Neural cell (in vitro differentiated cells): Measurements from ENCODE around the gene EP400. TPM values are rescaled to one million over a fixed set of nuclear protein-coding genes. Genes with fewer than 3 reads are reported as not detected.

ENCODE experiments used
- H2AFZ ChIP-seq: fragments of 200-600, 300-800 bp; sonication (generic), shearing (Covaris generic); 2 replicates; pipeline ENCODE4 v1.6.0; 2014; ENCODE audit warnings: low read depth, mild to moderate bottlenecking, antibody characterized with exemption, low read length, moderate library complexity
- H3F3A ChIP-seq: fragments of 200-600 bp; shearing (Covaris generic); 2 replicates; pipeline ENCODE4 v1.6.1; 2016; ENCODE audit warnings: mild to moderate bottlenecking, moderate library complexity, mixed read lengths, antibody characterized with exemption, low read length; ENCODE audit not compliant: insufficient read depth, poor library complexity, severe bottlenecking
- H3K27ac ChIP-seq: fragments of 200-600, 300-800 bp; sonication (generic), shearing (Covaris generic); 2 replicates; pipeline ENCODE4 v1.5.1; 2014; ENCODE audit warnings: mild to moderate bottlenecking, low read length, moderate library complexity
- H3K27me3 ChIP-seq: fragments of 300-800, 200-600 bp; sonication (generic), shearing (Covaris generic); 2 replicates; pipeline ENCODE4 v1.6.0; 2014; ENCODE audit warnings: mild to moderate bottlenecking, low read depth, low read length, moderate library complexity; ENCODE audit not compliant: insufficient read depth
- H3K36me3 ChIP-seq: fragments of 300-800, 200-600 bp; sonication (generic), shearing (Covaris generic); 2 replicates; pipeline ENCODE4 v1.5.1; 2014; ENCODE audit warnings: mild to moderate bottlenecking, antibody characterized with exemption, low read length, moderate library complexity; ENCODE audit not compliant: insufficient read depth
- H3K4me2 ChIP-seq: fragments of 300-800, 200-600 bp; sonication (generic), shearing (Covaris generic); 2 replicates; pipeline ENCODE4 v1.6.0; 2014; ENCODE audit warnings: mild to moderate bottlenecking, low read length
- H3K4me3 ChIP-seq: fragments of 300-800, 200-600 bp; sonication (generic), shearing (Covaris generic); 2 replicates; pipeline ENCODE4 v1.5.1; 2014; ENCODE audit warnings: mild to moderate bottlenecking, low read length, moderate library complexity
- H3K79me2 ChIP-seq: fragments of 200-600 bp; shearing (Covaris generic); replicated peaks from 2 replicates; pipeline ENCODE4 v1.6.0; 2014; ENCODE audit warnings: mild to moderate bottlenecking, low read length, moderate library complexity; ENCODE audit not compliant: insufficient read depth
- H3K9ac ChIP-seq: fragments of 300-800, 200-600 bp; sonication (generic), shearing (Covaris generic); 2 replicates; pipeline ENCODE4 v1.6.1; 2016; ENCODE audit warnings: mild to moderate bottlenecking, low read length, mixed read lengths
- H3K9me2 ChIP-seq: fragments of 200-600 bp; shearing (Covaris generic); 2 replicates; pipeline ENCODE4 v1.6.1; 2016; ENCODE audit warnings: mild to moderate bottlenecking, low read length, mixed read lengths; ENCODE audit not compliant: insufficient read depth
- H3K9me3 ChIP-seq: fragments of 200-600, 300-800 bp; sonication (generic), shearing (Covaris generic); 2 replicates; pipeline ENCODE4 v1.6.1; 2016; ENCODE audit warnings: mild to moderate bottlenecking, mixed run types, low read length, moderate library complexity, mixed read lengths
- H4K20me1 ChIP-seq: fragments of 200-600 bp; shearing (Covaris generic); 2 replicates; pipeline ENCODE4 v1.6.1; 2016; ENCODE audit warnings: mild to moderate bottlenecking, mixed run types; ENCODE audit not compliant: insufficient read depth
- CTCF ChIP-seq: fragments of 450-650 bp; IDR thresholded peaks from 2 replicates; pipeline ENCODE4 v1.5.1; 2014; ENCODE audit warnings: antibody characterized with exemption, mild to moderate bottlenecking, moderate library complexity; ENCODE audit not compliant: poor library complexity, severe bottlenecking
- EP300 ChIP-seq: fragments of 450-650 bp; conservative IDR thresholded peaks from 2 replicates; pipeline ENCODE4 v1.6.1; 2014; ENCODE audit warnings: antibody characterized with exemption, mild to moderate bottlenecking, moderate library complexity; ENCODE audit not compliant: poor library complexity, severe bottlenecking
- EZH2 ChIP-seq: fragments of 200-600, 300-800 bp; shearing (Covaris generic), sonication (generic); IDR thresholded peaks from 2 replicates; pipeline ENCODE4 v1.6.1; 2014; ENCODE audit warnings: antibody characterized with exemption, low read length, borderline replicate concordance, mild to moderate bottlenecking; ENCODE audit not compliant: insufficient read depth, poor library complexity, severe bottlenecking
- MXI1 ChIP-seq: fragments of 450-650 bp; conservative IDR thresholded peaks from 2 replicates; pipeline ENCODE4 v1.6.1; 2014; ENCODE audit warnings: antibody characterized with exemption, mild to moderate bottlenecking; ENCODE audit not compliant: poor library complexity, severe bottlenecking
- POLR2AphosphoS5 ChIP-seq: IDR thresholded peaks from 2 replicates; pipeline ENCODE4 v1.6.1; 2012
- RAD21 ChIP-seq: fragments of 450-650 bp; conservative IDR thresholded peaks from 2 replicates; pipeline ENCODE4 v1.6.1; 2014; ENCODE audit warnings: antibody characterized with exemption, mild to moderate bottlenecking, moderate library complexity
- REST ChIP-seq: IDR thresholded peaks from 2 replicates; pipeline ENCODE4 v1.6.1; 2012; ENCODE audit warnings: borderline replicate concordance
- SMC3 ChIP-seq: fragments of 450-650 bp; conservative IDR thresholded peaks from 2 replicates; pipeline ENCODE4 v1.6.1; 2014; ENCODE audit warnings: antibody characterized with exemption, mild to moderate bottlenecking, moderate library complexity; ENCODE audit not compliant: poor library complexity
- TAF1 ChIP-seq: IDR thresholded peaks from 2 replicates; pipeline ENCODE4 v1.6.1; 2012; ENCODE audit warnings: low read depth
- polyA minus RNA-seq: library from RNA; depleted of rRNA, polyadenylated mRNA; stranded (reverse); fragments of >200 nt; gene quantifications from 2 replicates; pipeline ENCODE4 v1.2.3, GENCODE V29; 2014
- polyA plus RNA-seq: library from polyadenylated mRNA; depleted of rRNA; stranded (reverse); fragments of >200 nt; gene quantifications from 2 replicates; pipeline ENCODE4 v1.2.3, GENCODE V29; 2014

The EP400 gene
- polyA plus RNA-seq (19.4 and 21.0 TPM in 2 replicates), polyA minus RNA-seq (22.6 and 30.7 TPM in 2 replicates)

DNA sequence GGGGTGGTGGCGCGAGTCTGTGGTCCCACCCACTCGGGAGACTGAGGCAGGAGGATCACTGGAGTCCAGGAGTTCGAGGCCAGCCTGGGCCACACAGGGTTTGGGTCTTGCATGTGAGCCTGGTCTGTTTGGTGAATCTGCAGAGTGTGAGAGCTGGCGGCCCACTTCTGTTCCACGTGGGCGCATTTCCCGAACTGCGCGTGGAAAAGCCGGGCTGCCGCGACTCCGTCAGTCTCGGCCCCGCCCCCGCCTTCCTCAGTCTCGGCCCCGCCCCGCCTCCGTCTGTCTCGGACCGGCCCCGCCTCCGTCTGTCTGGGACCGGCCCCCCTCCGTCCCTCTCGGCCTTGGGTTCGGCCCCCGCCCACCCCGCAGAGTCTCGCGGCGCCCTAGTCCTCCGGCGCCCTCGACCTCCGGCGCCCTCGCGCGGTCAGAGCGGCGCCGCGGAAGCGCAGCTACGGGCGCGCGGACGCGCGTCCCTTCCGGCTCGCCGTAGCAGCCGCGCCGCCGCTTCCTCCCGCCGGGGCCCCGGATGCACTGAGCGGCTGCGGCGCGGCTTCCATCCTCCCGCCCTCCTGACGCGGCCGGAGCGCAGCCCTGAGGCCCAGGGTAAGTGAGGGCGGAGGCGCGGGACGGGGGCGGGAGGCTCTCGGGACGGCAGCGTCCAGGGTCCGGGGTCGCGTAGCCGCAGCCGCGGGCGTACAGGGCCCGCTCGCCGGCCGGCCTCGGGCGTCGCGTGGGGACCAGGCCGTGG, at the start of gene EP400:
Gene EP400, plus strand, starts transcription at position 512 of the 751 bp plus-strand sequence. CDS start 10,678 bp downstream, outside the sequence.
- Histone ChIP-seq H3K27ac (peak within 1 kb of the TSS; percentile 39), H3K36me3 (no peaks in the 10 kb centered on the region), H3K9me2 (no peaks in the 10 kb centered on the region), H3K4me2 (peak within 1 kb of the TSS; percentile 54), H3K4me3 (peak within 1 kb of the TSS; percentile 98), H3K9ac (peak within 1 kb of the TSS; percentile 77), H3F3A (no peaks in the 10 kb centered on the region), H2AFZ (peak within 1 kb of the TSS; percentile 14), H3K27me3 (no peaks in the 10 kb centered on the region), H3K79me2 (peaks cover 33% of the 10 kb centered on the region), H3K9me3 (no peaks in the 10 kb centered on the region), H4K20me1 (no peaks in the 10 kb centered on the region)
- TF ChIP-seq RAD21, result peak; percentile 70
- TF ChIP-seq SMC3, result peak; percentile 73
- peak; percentile 59 for TF ChIP-seq EP300
- peak; percentile 87 for TF ChIP-seq POLR2AphosphoS5
- peak; percentile 79 for TF ChIP-seq CTCF
- TF ChIP-seq REST, result no peak
- no peak for TF ChIP-seq TAF1
- peak; percentile 84 for TF ChIP-seq MXI1
- TF ChIP-seq EZH2, result no peak

- Histone ChIP-seq H4K20me1 (peaks cover 31% of the 10 kb centered on the region), H3K4me2 (no peak overlapping the region), H3K79me2 (peaks cover 75% of the 10 kb centered on the region), H2AFZ (no peak overlapping the region), H3K27me3 (no peaks in the 10 kb centered on the region), H3F3A (no peaks in the 10 kb centered on the region), H3K27ac (no peak overlapping the region), H3K9me3 (no peaks in the 10 kb centered on the region), H3K9ac (no peak overlapping the region), H3K9me2 (no peaks in the 10 kb centered on the region), H3K4me3 (no peak overlapping the region), H3K36me3 (no peaks in the 10 kb centered on the region)
- TF ChIP-seq REST, result no peak
- no peak for TF ChIP-seq SMC3
- no peak for TF ChIP-seq RAD21
- no peak for TF ChIP-seq EZH2
- no peak for TF ChIP-seq EP300
- TF ChIP-seq POLR2AphosphoS5, result no peak
- no peak for TF ChIP-seq MXI1
- TF ChIP-seq CTCF, result no peak
- no peak for TF ChIP-seq TAF1
These were observed 49.3 kb upstream of the EP400 start for GRCh38 chr12:131900397-131900796.
